H1 (cell line): ENCODE results near the gene DPY19L1. TPM values are rescaled to one million over a fixed set of nuclear protein-coding genes. Genes with fewer than 3 reads are reported as not detected.
"Not testable (repeated sequence)": the region's sequence is repeated elsewhere in the genome, so short reads cannot be mapped to it uniquely, and the experiment has no call there.

ENCODE experiments used
- CTCF ChIA-PET: fragments of 300-600 bp; sonication (Branson Sonifier 250); formaldehyde crosslinking; loops from one replicate; lab custom pipeline; 2021; ENCODE audit not compliant: partially characterized antibody; lab: Charles Lee
- POLR2A ChIA-PET: fragments of 300-600 bp; sonication (Branson Sonifier 250); formaldehyde crosslinking; loops from one replicate; lab custom pipeline; 2021; ENCODE audit warnings: inconsistent platforms; ENCODE audit not compliant: partially characterized antibody; lab: Charles Lee
- DNase-seq, 2 experiments: peaks; one replicate each; pipeline versions ENCODE4 v3.0.0 to v3.0.0-alpha.2; 2010 to 2022; ENCODE audit warnings: low spot score in 2 of 2, low read depth in 1 of 2, mixed read lengths in 1 of 2
- FAIRE-seq: peaks from 2 replicates; lab custom pipeline; 2011; peaks lifted over from hg19 to GRCh38; lab: Jason Lieb, UNC
- H2AFZ ChIP-seq: 2 replicates; pipeline ENCODE4 v1.8.1; 2012; ENCODE audit warnings: low read length, inconsistent platforms
- H2AK5ac ChIP-seq: 2 replicates; pipeline ENCODE4 v1.6.1; 2013; ENCODE audit warnings: low read depth, low read length
- H2BK120ac ChIP-seq: replicated peaks from 2 replicates; pipeline ENCODE3; 2013; ENCODE audit warnings: low read depth, low read length, inconsistent platforms
- H2BK12ac ChIP-seq: 2 replicates; pipeline ENCODE4 v1.6.1; 2013; ENCODE audit warnings: low read depth, low read length
- H2BK15ac ChIP-seq: 2 replicates; pipeline ENCODE4 v1.6.1; 2013; ENCODE audit warnings: low read length
- H2BK20ac ChIP-seq: 2 replicates; pipeline ENCODE4 v1.6.1; 2013; ENCODE audit warnings: low read length
- H2BK5ac ChIP-seq: 2 replicates; pipeline ENCODE4 v1.6.1; 2013; ENCODE audit warnings: low read depth, low read length
- H3K14ac ChIP-seq: 2 replicates; pipeline ENCODE4 v1.6.1; 2013; ENCODE audit warnings: inconsistent platforms; ENCODE audit not compliant: insufficient read length
- H3K18ac ChIP-seq: 2 replicates; pipeline ENCODE4 v1.6.1; 2013; ENCODE audit warnings: low read length; ENCODE audit errors: extremely low read depth
- H3K23ac ChIP-seq: 2 replicates; pipeline ENCODE4 v1.6.1; 2013; ENCODE audit warnings: inconsistent platforms; ENCODE audit not compliant: insufficient read length
- H3K23me2 ChIP-seq: 2 replicates; pipeline ENCODE4 v1.6.1; 2013; ENCODE audit warnings: low read depth, low read length
- H3K27ac ChIP-seq: 2 replicates; pipeline ENCODE4 v1.6.1; 2011; ENCODE audit warnings: low read depth, low read length, inconsistent platforms
- H3K27me3 ChIP-seq, 4 experiments: replicated peaks in 1 of 4; 1 replicate in 1 of 4; 2 replicates in 3 of 4; pipeline versions ENCODE4 v1.6.1 to v1.8.1; 2011 to 2013; ENCODE audit warnings: low read length in 3 of 4, mild to moderate bottlenecking in 3 of 4, inconsistent platforms in 2 of 4, mixed read lengths in 2 of 4, moderate library complexity in 1 of 4; ENCODE audit not compliant: control insufficient read depth in 3 of 4, insufficient read depth in 3 of 4; ENCODE audit errors: extremely low read depth in 1 of 4
- H3K36me3 ChIP-seq, 4 experiments: 2 replicates each; pipeline versions ENCODE4 v1.6.1 to v1.8.1; 2011 to 2013; ENCODE audit warnings: mild to moderate bottlenecking in 4 of 4, low read length in 3 of 4, moderate library complexity in 2 of 4, control low read depth in 1 of 4, inconsistent platforms in 1 of 4; ENCODE audit not compliant: insufficient read depth in 4 of 4, control insufficient read depth in 2 of 4
- H3K4ac ChIP-seq: replicated peaks from 2 replicates; pipeline ENCODE3; 2013; ENCODE audit warnings: low read length, low read depth, mixed read lengths, inconsistent platforms; ENCODE audit not compliant: insufficient read length
- H3K4me1 ChIP-seq, 4 experiments: replicated peaks in 1 of 4; 1 replicate in 1 of 4; 2 replicates in 3 of 4; pipeline versions ENCODE4 v1.6.1 to v1.8.1; 2011 to 2013; ENCODE audit warnings: low read length in 3 of 4, inconsistent platforms in 2 of 4, mixed read lengths in 1 of 4; ENCODE audit not compliant: insufficient read depth in 4 of 4, control insufficient read depth in 3 of 4
- H3K4me2 ChIP-seq, 2 experiments: 2 replicates each; pipeline versions ENCODE4 v1.6.1 to v1.8.1; 2011 to 2013; ENCODE audit warnings: low read depth in 2 of 2, low read length in 2 of 2, control low read depth in 1 of 2, inconsistent platforms in 1 of 2, mild to moderate bottlenecking in 1 of 2; ENCODE audit not compliant: insufficient read depth in 1 of 2
- H3K4me3 ChIP-seq, 4 experiments: fragments of 200-600, 300-600 bp in 1 of 4; sonication (generic), shearing (Covaris generic), sonication (Bioruptor Twin) in 1 of 4; 2 replicates each; pipeline versions ENCODE4 v1.5.1 to v1.8.1; 2011 to 2016; ENCODE audit warnings: low read length in 4 of 4, low read depth in 3 of 4, control low read depth in 2 of 4, inconsistent platforms in 2 of 4, mild to moderate bottlenecking in 2 of 4, mixed read lengths in 1 of 4, moderate library complexity in 1 of 4; ENCODE audit not compliant: insufficient read depth in 2 of 4; ENCODE audit errors: extremely low read depth in 1 of 4
- H3K56ac ChIP-seq: replicated peaks from 2 replicates; pipeline ENCODE3; 2013; ENCODE audit warnings: low read depth, mild to moderate bottlenecking, mixed read lengths, low read length, inconsistent platforms; ENCODE audit not compliant: insufficient read length
- H3K79me1 ChIP-seq: 2 replicates; pipeline ENCODE4 v1.6.1; 2013; ENCODE audit warnings: low read depth, low read length, control low read depth
- H3K79me2 ChIP-seq, 2 experiments: 2 replicates each; pipeline versions ENCODE4 v1.6.1 to v1.8.1; 2012 to 2013; ENCODE audit warnings: low read length in 2 of 2, mild to moderate bottlenecking in 2 of 2, inconsistent platforms in 1 of 2; ENCODE audit not compliant: insufficient read depth in 2 of 2, control insufficient read depth in 1 of 2
- H3K9ac ChIP-seq, 4 experiments: replicated peaks in 1 of 4; 1 replicate in 1 of 4; 2 replicates in 3 of 4; pipeline versions ENCODE4 v1.6.1 to v1.8.1; 2011 to 2013; ENCODE audit warnings: low read depth in 3 of 4, low read length in 3 of 4, control low read depth in 2 of 4, mild to moderate bottlenecking in 2 of 4, moderate library complexity in 2 of 4, inconsistent platforms in 1 of 4; ENCODE audit errors: extremely low read depth in 1 of 4
- H3K9me3 ChIP-seq, 2 experiments: 2 replicates each; pipeline versions ENCODE4 v1.6.1 to v1.8.1; 2012 to 2013; ENCODE audit warnings: mild to moderate bottlenecking in 2 of 2, moderate library complexity in 2 of 2, control low read depth in 1 of 2, inconsistent platforms in 1 of 2, low read depth in 1 of 2, low read length in 1 of 2, mixed read lengths in 1 of 2; ENCODE audit not compliant: insufficient read depth in 2 of 2
- H4K20me1 ChIP-seq, 2 experiments: replicated peaks in 1 of 2; 2 replicates each; pipeline versions ENCODE3 to v1.8.1; 2011 to 2013; ENCODE audit warnings: inconsistent platforms in 2 of 2, low read length in 2 of 2, mild to moderate bottlenecking in 1 of 2; ENCODE audit not compliant: insufficient read depth in 2 of 2, control insufficient read depth in 1 of 2
- H4K5ac ChIP-seq: 2 replicates; pipeline ENCODE4 v1.6.1; 2013; ENCODE audit warnings: low read length, low read depth, mixed read lengths, inconsistent platforms; ENCODE audit not compliant: insufficient read length
- H4K8ac ChIP-seq: 2 replicates; pipeline ENCODE4 v1.8.0; 2013; ENCODE audit warnings: mild to moderate bottlenecking, moderate library complexity, low read length, inconsistent platforms; ENCODE audit not compliant: insufficient read depth; ENCODE audit errors: extremely low read depth
- H4K91ac ChIP-seq: replicated peaks from 2 replicates; pipeline ENCODE3; 2013; ENCODE audit warnings: low read length, mixed read lengths, inconsistent platforms; ENCODE audit not compliant: insufficient read length
- WGBS, 2 experiments: shearing (Covaris generic) in 1 of 2; methylation state at CpG; one replicate each; pipeline versions ENCODE4 v1.1.6 to v1.1.7; 2013 to 2015; ENCODE audit warnings: low lambda C conversion rate in 2 of 2, mixed read lengths in 2 of 2, inconsistent platforms in 1 of 2, low coverage in 1 of 2, missing lambda C conversion rate in 1 of 2; ENCODE audit not compliant: insufficient replicate concordance in 2 of 2, insufficient coverage in 1 of 2, insufficient read length in 1 of 2; ENCODE audit errors: extremely low coverage in 1 of 2, missing lambda C conversion rate in 1 of 2; 5-methylcytosine and 5-hydroxymethylcytosine counted together
- polyA plus RNA-seq, 7 experiments: library from polyadenylated mRNA; depleted of rRNA in 3 of 7; stranded (reverse) in 5 of 7; unstranded in 2 of 7; fragments of >200 nt in 5 of 7; fragments of 200-250 nt in 2 of 7; gene quantifications; 1 replicate in 5 of 7; 2 replicates in 1 of 7; 4 replicates in 1 of 7; pipeline versions ENCODE4 v1.2.1 to v1.2.3, GENCODE V29; 2011 to 2013; ENCODE audit warnings: missing spikeins in 2 of 7, mixed read lengths in 2 of 7
- total RNA-seq: library from RNA; stranded (reverse); fragmentation: NEBNext Ultra II Directional; extraction: Animal tissue kit (Norgen Biotek cat#: 25700); gene quantifications from 2 replicates; pipeline ENCODE4 v1.2.1, GENCODE V29; 2021

The DPY19L1 gene
- total and polyA plus RNA-seq, 2 of the 8 experiments (the other 6 are each of a cell fraction or from before 2014, with no cell fraction given): 14.1 to 23.3 TPM

DNA sequence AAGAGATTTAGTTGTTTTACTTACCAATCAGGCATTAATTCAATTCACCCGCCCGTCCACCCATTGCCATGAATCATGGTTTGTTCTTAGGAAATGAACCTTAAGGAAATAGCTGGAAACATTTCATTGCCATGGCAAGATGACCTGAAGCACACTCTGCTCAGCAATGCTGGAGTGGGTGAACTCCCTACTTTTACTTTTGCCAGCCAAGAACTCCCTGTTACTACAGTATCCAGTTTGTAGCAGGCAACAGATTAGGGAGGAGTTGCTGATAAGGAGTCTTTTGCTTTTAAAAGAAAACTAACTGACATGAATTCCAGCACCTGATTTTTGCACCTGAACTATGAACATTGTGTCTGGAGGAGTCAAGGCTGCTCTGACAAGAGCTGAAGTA, 10.6 kb upstream of the DPY19L1 start:
- H3K14ac ChIP-seq, H4K91ac ChIP-seq, DNase-seq, H4K5ac ChIP-seq, H4K20me1 ChIP-seq, POLR2A ChIA-PET, H3K27ac ChIP-seq, H3K18ac ChIP-seq, H2BK20ac ChIP-seq, H3K23me2 ChIP-seq, H2BK15ac ChIP-seq, H3K79me2 ChIP-seq, FAIRE-seq, H3K4me2 ChIP-seq, H2BK5ac ChIP-seq, H3K9me3 ChIP-seq, H2BK120ac ChIP-seq, H3K4ac ChIP-seq, H4K8ac ChIP-seq, H3K36me3 ChIP-seq, H2BK12ac ChIP-seq, H3K27me3 ChIP-seq, H3K56ac ChIP-seq, H3K9ac ChIP-seq, H3K79me1 ChIP-seq, H2AFZ ChIP-seq, H3K4me1 ChIP-seq, H3K4me3 ChIP-seq, H2AK5ac ChIP-seq, H3K23ac ChIP-seq: not testable (repeated sequence)
- WGBS, 2 experiments: 81% methylated on average over 2 of the region's 2 CpGs; no CpG with 5 or more reads in 1 of the 2 experiments
- CTCF ChIA-PET: interaction anchor here (1.1 kb wide), 1 partner anchor 318 kb away, joined by 3 read pairs; no protein-coding TSS in a partner anchor

DNA sequence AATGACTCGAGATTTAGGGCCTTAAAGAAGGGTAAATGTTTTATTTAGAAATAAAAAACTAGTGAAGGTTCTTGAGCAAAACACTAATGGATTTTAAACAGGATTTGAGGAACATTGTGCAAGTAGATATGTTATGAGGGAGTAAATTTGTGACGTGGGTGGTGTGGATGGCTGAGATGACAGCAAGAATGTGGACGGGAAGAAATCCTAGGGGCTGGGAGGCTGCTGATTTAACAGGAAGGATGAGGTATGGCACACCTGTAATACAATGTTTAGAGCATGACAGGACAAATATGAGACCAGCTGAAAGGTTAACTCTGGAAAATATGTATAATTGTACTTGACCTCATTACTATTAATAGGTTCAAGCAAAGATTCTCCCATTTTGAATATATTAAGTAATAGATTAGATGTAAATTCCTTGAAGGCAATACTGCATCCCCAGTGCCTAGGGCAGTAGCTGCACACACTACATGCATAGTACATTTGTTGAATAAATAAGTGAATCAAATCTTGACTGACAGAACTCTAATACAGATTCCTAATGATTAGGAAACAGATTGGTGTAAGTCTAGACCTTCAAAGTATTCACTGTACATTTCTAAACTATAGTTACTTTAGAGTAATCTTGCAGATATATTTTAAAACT, 10.1 kb upstream of the DPY19L1 start:
- H2BK15ac ChIP-seq, H3K4me1 ChIP-seq, H4K5ac ChIP-seq, H4K20me1 ChIP-seq, CTCF ChIA-PET, POLR2A ChIA-PET, H2BK20ac ChIP-seq, H4K91ac ChIP-seq, H3K14ac ChIP-seq, H3K23ac ChIP-seq, H3K27me3 ChIP-seq, H3K9me3 ChIP-seq, H2AK5ac ChIP-seq, H3K4me2 ChIP-seq, DNase-seq, H2AFZ ChIP-seq, H3K9ac ChIP-seq, H4K8ac ChIP-seq, H2BK12ac ChIP-seq, H2BK5ac ChIP-seq, H3K36me3 ChIP-seq, FAIRE-seq, H3K79me1 ChIP-seq, H3K23me2 ChIP-seq, H3K4me3 ChIP-seq, H3K56ac ChIP-seq, H3K79me2 ChIP-seq, H3K27ac ChIP-seq, H3K4ac ChIP-seq, H3K18ac ChIP-seq, H2BK120ac ChIP-seq: not testable (repeated sequence)
- WGBS, 2 experiments: 88 to 100% methylated on average over 1 to 3 of the region's 3 CpGs
